Prostate gland (tissue), 2 donors: ENCODE results near the gene RPL3. TPM values are rescaled to one million over a fixed set of nuclear protein-coding genes. Genes with fewer than 3 reads are reported as not detected.
"Not testable (repeated sequence)": the region's sequence is repeated elsewhere in the genome, so short reads cannot be mapped to it uniquely, and the experiment has no call there.

Experiments used
- DNase-seq: peaks from one replicate; pipeline ENCODE4 v3.0.0-alpha.2; 2019; ENCODE audit warnings: low spot score
- H3K27ac ChIP-seq, 2 donors: fragments of 200-600 bp; sonication (generic); 2 replicates each; pipeline ENCODE4 v1.5.1; 2017 to 2019
- H3K27me3 ChIP-seq: fragments of 200-600 bp; sonication (generic); replicated peaks from 2 replicates; pipeline ENCODE4 v1.5.1; 2019; ENCODE audit not compliant: insufficient read depth
- H3K36me3 ChIP-seq, 2 donors: fragments of 200-600 bp; sonication (generic); 1 replicate in 1 of 2; 2 replicates in 1 of 2; pipeline versions ENCODE4 v1.5.1 to v1.8.1; 2017 to 2019
- H3K4me1 ChIP-seq: fragments of 200-600 bp; sonication (generic); replicated peaks from 2 replicates; pipeline ENCODE4 v1.5.1; 2019
- H3K4me3 ChIP-seq, 2 donors: fragments of 200-600 bp; sonication (generic); 2 replicates each; pipeline ENCODE4 v1.5.1; 2017 to 2019
- H3K9me3 ChIP-seq: fragments of 200-600 bp; sonication (generic); 2 replicates; pipeline ENCODE4 v1.5.1; 2017
- POLR2A ChIP-seq: fragments of 450-650 bp; IDR thresholded peaks from one replicate; pipeline ENCODE4 v1.6.1; 2016; ENCODE audit warnings: antibody characterized with exemption, mild to moderate bottlenecking
- POLR2AphosphoS5 ChIP-seq: sonication (generic); formaldehyde crosslinking; IDR thresholded peaks from one replicate; pipeline ENCODE4 v1.6.1; 2017; ENCODE audit warnings: antibody characterized with exemption
- WGBS: methylation state at CpG from one replicate; pipeline ENCODE4 v1.1.5; 2018; 5-methylcytosine and 5-hydroxymethylcytosine counted together
- intact Hi-C: fragments of 100-400 bp; cut with DNase I; formaldehyde crosslinking; loops from one replicate; pipeline ENCODE4 v1.14.2; 2022
- total RNA-seq, 2 donors: library from RNA; depleted of rRNA; stranded (reverse); fragments of >200 nt; gene quantifications; one replicate each; pipeline ENCODE4 v1.1.0, GENCODE V29; 2016
- TF ChIP-seq, protein P1 (sequence below), 4 experiments: fragments of 200-600 bp in 2 of 4; fragments of 450-650 bp in 2 of 4; sonication (generic) in 2 of 4; IDR thresholded peaks; 1 replicate in 3 of 4; 2 replicates in 1 of 4; pipeline ENCODE4 v1.5.1; 2016 to 2019; ENCODE audit warnings: antibody characterized with exemption in 4 of 4, mild to moderate bottlenecking in 2 of 4, moderate library complexity in 2 of 4

Gene RPL3
- total RNA-seq, 2 donors from 2014 or later: 2,375 to 2,654 TPM

- no peak for DNase-seq
- peak overlapping the region in 1 of 2 donors; percentile 66 for H3K27ac ChIP-seq
- no peak overlapping the region for H3K4me3 ChIP-seq
- no peaks in the 10 kb centered on the region for H3K27me3 ChIP-seq
- H3K4me1 ChIP-seq: no peaks in the 10 kb centered on the region
- TF ChIP-seq POLR2A (no peak), POLR2AphosphoS5 (no peak)
- TF ChIP-seq, protein P1, sequence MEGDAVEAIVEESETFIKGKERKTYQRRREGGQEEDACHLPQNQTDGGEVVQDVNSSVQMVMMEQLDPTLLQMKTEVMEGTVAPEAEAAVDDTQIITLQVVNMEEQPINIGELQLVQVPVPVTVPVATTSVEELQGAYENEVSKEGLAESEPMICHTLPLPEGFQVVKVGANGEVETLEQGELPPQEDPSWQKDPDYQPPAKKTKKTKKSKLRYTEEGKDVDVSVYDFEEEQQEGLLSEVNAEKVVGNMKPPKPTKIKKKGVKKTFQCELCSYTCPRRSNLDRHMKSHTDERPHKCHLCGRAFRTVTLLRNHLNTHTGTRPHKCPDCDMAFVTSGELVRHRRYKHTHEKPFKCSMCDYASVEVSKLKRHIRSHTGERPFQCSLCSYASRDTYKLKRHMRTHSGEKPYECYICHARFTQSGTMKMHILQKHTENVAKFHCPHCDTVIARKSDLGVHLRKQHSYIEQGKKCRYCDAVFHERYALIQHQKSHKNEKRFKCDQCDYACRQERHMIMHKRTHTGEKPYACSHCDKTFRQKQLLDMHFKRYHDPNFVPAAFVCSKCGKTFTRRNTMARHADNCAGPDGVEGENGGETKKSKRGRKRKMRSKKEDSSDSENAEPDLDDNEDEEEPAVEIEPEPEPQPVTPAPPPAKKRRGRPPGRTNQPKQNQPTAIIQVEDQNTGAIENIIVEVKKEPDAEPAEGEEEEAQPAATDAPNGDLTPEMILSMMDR (IDR thresholded peaks at IDR 0.05): no peak
- WGBS: 98% methylated on average over 7 of the region's 7 CpGs
- H3K36me3 ChIP-seq: no peaks in the 10 kb centered on the region
- intact Hi-C loops: no loop called here
- H3K9me3 ChIP-seq: no peaks in the 10 kb centered on the region
These were observed 42.1 kb upstream of the RPL3 start for GRCh38 chr22:39361496-39361895.

- Histone ChIP-seq H3K27ac (peak overlapping the region; percentile 35 to 66), H3K4me1 (no peaks in the 10 kb centered on the region), H3K4me3 (no peak overlapping the region), H3K36me3 (no peaks in the 10 kb centered on the region), H3K27me3 (no peaks in the 10 kb centered on the region), H3K9me3 (no peaks in the 10 kb centered on the region)
- DNase-seq: peak; percentile 42
- peak; percentile 21 for TF ChIP-seq POLR2AphosphoS5
- TF ChIP-seq, protein P1 (IDR thresholded peaks at IDR 0.05): no peak
- intact Hi-C loops: no loop called here
- WGBS: 56% methylated on average over 14 of the region's 14 CpGs
These were observed 41.4 kb upstream of the RPL3 start for GRCh38 chr22:39360674-39361413.

- peak overlapping the region in 1 of 2 donors; percentile 35 for H3K27ac ChIP-seq
- no peaks in the 10 kb centered on the region for H3K4me1 ChIP-seq
- H3K36me3 ChIP-seq: no peaks in the 10 kb centered on the region
- intact Hi-C loops: no loop called here
- no peak for TF ChIP-seq POLR2AphosphoS5
- TF ChIP-seq POLR2A: no peak
- TF ChIP-seq, protein P1 (IDR thresholded peaks at IDR 0.05): no peak
- no peaks in the 10 kb centered on the region for H3K27me3 ChIP-seq
- DNase-seq: no peak
- WGBS: 77% methylated on average over 18 of the region's 18 CpGs
- no peaks in the 10 kb centered on the region for H3K9me3 ChIP-seq
- no peak overlapping the region for H3K4me3 ChIP-seq
These were observed 40.8 kb upstream of the RPL3 start for GRCh38 chr22:39360242-39360641.

- Histone ChIP-seq H3K9me3 (no peaks in the 10 kb centered on the region), H3K27ac (no peak overlapping the region), H3K36me3 (no peaks in the 10 kb centered on the region), H3K4me3 (no peak overlapping the region), H3K4me1 (no peaks in the 10 kb centered on the region), H3K27me3 (no peaks in the 10 kb centered on the region)
- TF ChIP-seq POLR2A (no peak), POLR2AphosphoS5 (no peak)
- TF ChIP-seq, protein P1 (IDR thresholded peaks at IDR 0.05): no peak
- intact Hi-C loops: no loop called here
- no peak for DNase-seq
- WGBS: 76% methylated on average over 9 of the region's 9 CpGs
These were observed 40.3 kb upstream of the RPL3 start for GRCh38 chr22:39359659-39360195.

GRCh38 chr22:39358197-39358596, 38.8 kb upstream of the RPL3 start:
- H3K27ac ChIP-seq, H3K4me1 ChIP-seq, H3K4me3 ChIP-seq, intact Hi-C loops, H3K9me3 ChIP-seq, H3K36me3 ChIP-seq, H3K27me3 ChIP-seq, DNase-seq: not testable (repeated sequence)
- WGBS: 72% methylated on average over 16 of the region's 17 CpGs

GRCh38 chr22:39357110-39358108, 38.0 kb upstream of the RPL3 start:
- H3K4me3 ChIP-seq, intact Hi-C loops, H3K4me1 ChIP-seq, H3K36me3 ChIP-seq, DNase-seq, H3K27ac ChIP-seq, H3K9me3 ChIP-seq, H3K27me3 ChIP-seq: not testable (repeated sequence)
- 94% methylated on average over 31 of the region's 53 CpGs for WGBS
